HepG2 (cell line): ENCODE results near the gene IFI35. TPM values are rescaled to one million over a fixed set of nuclear protein-coding genes. Genes with fewer than 3 reads are reported as not detected.

Experiments
- CENPX ChIP-seq: sonication (generic); formaldehyde crosslinking; IDR thresholded peaks from 2 replicates; pipeline ENCODE4 v1.9.0; 2021; ENCODE audit warnings: mild to moderate bottlenecking, missing genetic modification reagents, moderate library complexity
- DNMT3B ChIP-seq: conservative IDR thresholded peaks from 2 replicates; pipeline ENCODE4 v1.6.1; 2016; ENCODE audit warnings: missing biosample characterization, control low read depth
- ELF1 ChIP-seq: sonication (generic); formaldehyde crosslinking; IDR thresholded peaks from 2 replicates; pipeline ENCODE4 v1.4.0; 2020; ENCODE audit warnings: missing genetic modification reagents
- HMG20B ChIP-seq: conservative IDR thresholded peaks from 2 replicates; pipeline ENCODE4 v1.6.1; 2016; ENCODE audit warnings: missing genetic modification reagents, missing compliant biosample characterization
- JUND ChIP-seq: sonication (generic); formaldehyde crosslinking; IDR thresholded peaks from 2 replicates; pipeline ENCODE4 v1.8.0; 2022; ENCODE audit warnings: mild to moderate bottlenecking, missing genetic modification reagents
- MYC ChIP-seq: sonication (generic); formaldehyde crosslinking; IDR thresholded peaks from 2 replicates; pipeline ENCODE4 v1.9.0; 2021; ENCODE audit warnings: missing genetic modification reagents, borderline replicate concordance
- NCOR1 ChIP-seq: fragments of 200-600 bp; sonication (generic); IDR thresholded peaks from 2 replicates; pipeline ENCODE4 v1.7.0; 2017; ENCODE audit warnings: antibody characterized with exemption, low read length, borderline replicate concordance
- SNAPC2 ChIP-seq: sonication (generic); formaldehyde crosslinking; IDR thresholded peaks from 2 replicates; pipeline ENCODE4 v1.8.1; 2022; ENCODE audit warnings: mild to moderate bottlenecking, missing genetic modification reagents
- TBL1XR1 ChIP-seq: fragments of 150-350 bp; IDR thresholded peaks from 2 replicates; pipeline ENCODE4 v1.6.1; 2014; ENCODE audit warnings: borderline replicate concordance, low read length; ENCODE audit not compliant: partially characterized antibody
- ZFAT ChIP-seq: sonication (generic); formaldehyde crosslinking; conservative IDR thresholded peaks from 2 replicates; pipeline ENCODE4 v1.8.1; 2023; ENCODE audit warnings: missing genetic modification reagents, inconsistent platforms
- ZFP36 ChIP-seq: fragments of 150-350 bp; IDR thresholded peaks from 2 replicates; pipeline ENCODE4 v1.6.1; 2018; ENCODE audit warnings: borderline replicate concordance, low read length, low read depth; ENCODE audit not compliant: partially characterized antibody
- ZNF572 ChIP-seq: sonication (generic); formaldehyde crosslinking; IDR thresholded peaks from 2 replicates; pipeline ENCODE4 v1.5.1; 2020; ENCODE audit warnings: mild to moderate bottlenecking, missing genetic modification reagents
- polyA plus RNA-seq, 8 experiments: library from polyadenylated mRNA; depleted of rRNA in 3 of 8; stranded (reverse) in 7 of 8; unstranded in 1 of 8; fragments of >200 nt; fragmentation: Illumina TruSeq in 4 of 8; extraction: Trizol in 4 of 8; gene quantifications; 2 replicates each; pipeline versions ENCODE4 v1.2.1 to v1.2.3, GENCODE V29; 2011 to 2016; ENCODE audit warnings: low read depth in 4 of 8, missing spikeins in 1 of 8, mixed read lengths in 1 of 8; ENCODE audit not compliant: insufficient read depth in 1 of 8
- total RNA-seq, 5 experiments: library from RNA; depleted of rRNA; stranded (reverse); fragments of >200 nt; fragmentation: Illumina TruSeq; extraction: Trizol; gene quantifications; 2 replicates each; pipeline ENCODE4 v1.2.3, GENCODE V29; 2016; ENCODE audit warnings: low read depth in 1 of 5
- TF ChIP-seq, protein P1 (sequence below): sonication (generic); formaldehyde crosslinking; IDR thresholded peaks from 2 replicates; pipeline ENCODE4 v1.4.0; 2020; ENCODE audit warnings: missing genetic modification reagents, borderline replicate concordance
- TF ChIP-seq, protein P2 (sequence below): IDR thresholded peaks from 2 replicates; pipeline ENCODE4 v1.6.1; 2016; ENCODE audit warnings: control low read depth
- TF ChIP-seq, protein P3 (sequence below): sonication (generic); formaldehyde crosslinking; IDR thresholded peaks from 2 replicates; pipeline ENCODE4 v1.8.0; 2022; ENCODE audit warnings: mild to moderate bottlenecking, missing genetic modification reagents; ENCODE audit not compliant: insufficient replicate concordance
- TF ChIP-seq, protein P4 (sequence below): sonication (generic); formaldehyde crosslinking; IDR thresholded peaks from 2 replicates; pipeline ENCODE4 v1.4.0; 2020; ENCODE audit warnings: missing genetic modification reagents
- TF ChIP-seq, protein P5 (sequence below): sonication (generic); formaldehyde crosslinking; IDR thresholded peaks from 2 replicates; pipeline ENCODE4 v1.5.0; 2020; ENCODE audit warnings: mild to moderate bottlenecking, low read depth, missing genetic modification reagents, borderline replicate concordance
- TF ChIP-seq, protein P6 (sequence below): IDR thresholded peaks from 2 replicates; pipeline ENCODE4 v1.6.1; 2016

IFI35 gene
- total and polyA plus RNA-seq, 2 of the 13 experiments (the other 11 are each of a cell fraction or from before 2014, with no cell fraction given): 28.9 to 38.1 TPM

DNA sequence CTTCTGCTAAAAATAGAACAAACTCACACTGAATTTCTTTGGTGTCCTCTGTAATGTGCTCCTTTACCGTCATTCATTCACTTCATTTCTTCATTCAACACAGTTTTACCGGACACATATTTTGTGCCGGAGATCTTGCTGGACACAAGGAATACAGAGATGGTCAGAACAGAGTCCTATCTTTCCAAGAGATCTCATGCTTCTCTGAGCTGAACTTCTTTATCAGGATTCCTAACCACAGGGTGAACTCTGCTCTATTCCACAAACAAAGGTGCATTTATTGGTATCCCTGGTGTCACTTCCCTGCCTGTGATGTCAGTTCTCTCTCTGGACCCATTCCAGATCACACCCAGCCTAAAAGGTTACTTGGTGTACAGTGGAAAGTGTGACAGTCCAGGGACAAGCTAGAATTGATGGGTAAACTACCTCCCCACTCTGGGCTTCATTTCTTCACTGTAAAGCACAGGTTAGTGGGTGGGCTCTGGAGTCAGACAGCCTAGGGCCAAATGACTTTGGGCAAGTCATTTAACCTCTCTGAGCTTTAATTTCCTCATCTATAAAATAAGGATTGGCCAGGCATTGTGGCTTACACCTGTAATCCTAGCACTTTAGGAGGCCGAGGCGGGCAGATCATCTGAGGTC is 4.2 kb downstream of the IFI35 start (continued):
- TF ChIP-seq, protein P1, sequence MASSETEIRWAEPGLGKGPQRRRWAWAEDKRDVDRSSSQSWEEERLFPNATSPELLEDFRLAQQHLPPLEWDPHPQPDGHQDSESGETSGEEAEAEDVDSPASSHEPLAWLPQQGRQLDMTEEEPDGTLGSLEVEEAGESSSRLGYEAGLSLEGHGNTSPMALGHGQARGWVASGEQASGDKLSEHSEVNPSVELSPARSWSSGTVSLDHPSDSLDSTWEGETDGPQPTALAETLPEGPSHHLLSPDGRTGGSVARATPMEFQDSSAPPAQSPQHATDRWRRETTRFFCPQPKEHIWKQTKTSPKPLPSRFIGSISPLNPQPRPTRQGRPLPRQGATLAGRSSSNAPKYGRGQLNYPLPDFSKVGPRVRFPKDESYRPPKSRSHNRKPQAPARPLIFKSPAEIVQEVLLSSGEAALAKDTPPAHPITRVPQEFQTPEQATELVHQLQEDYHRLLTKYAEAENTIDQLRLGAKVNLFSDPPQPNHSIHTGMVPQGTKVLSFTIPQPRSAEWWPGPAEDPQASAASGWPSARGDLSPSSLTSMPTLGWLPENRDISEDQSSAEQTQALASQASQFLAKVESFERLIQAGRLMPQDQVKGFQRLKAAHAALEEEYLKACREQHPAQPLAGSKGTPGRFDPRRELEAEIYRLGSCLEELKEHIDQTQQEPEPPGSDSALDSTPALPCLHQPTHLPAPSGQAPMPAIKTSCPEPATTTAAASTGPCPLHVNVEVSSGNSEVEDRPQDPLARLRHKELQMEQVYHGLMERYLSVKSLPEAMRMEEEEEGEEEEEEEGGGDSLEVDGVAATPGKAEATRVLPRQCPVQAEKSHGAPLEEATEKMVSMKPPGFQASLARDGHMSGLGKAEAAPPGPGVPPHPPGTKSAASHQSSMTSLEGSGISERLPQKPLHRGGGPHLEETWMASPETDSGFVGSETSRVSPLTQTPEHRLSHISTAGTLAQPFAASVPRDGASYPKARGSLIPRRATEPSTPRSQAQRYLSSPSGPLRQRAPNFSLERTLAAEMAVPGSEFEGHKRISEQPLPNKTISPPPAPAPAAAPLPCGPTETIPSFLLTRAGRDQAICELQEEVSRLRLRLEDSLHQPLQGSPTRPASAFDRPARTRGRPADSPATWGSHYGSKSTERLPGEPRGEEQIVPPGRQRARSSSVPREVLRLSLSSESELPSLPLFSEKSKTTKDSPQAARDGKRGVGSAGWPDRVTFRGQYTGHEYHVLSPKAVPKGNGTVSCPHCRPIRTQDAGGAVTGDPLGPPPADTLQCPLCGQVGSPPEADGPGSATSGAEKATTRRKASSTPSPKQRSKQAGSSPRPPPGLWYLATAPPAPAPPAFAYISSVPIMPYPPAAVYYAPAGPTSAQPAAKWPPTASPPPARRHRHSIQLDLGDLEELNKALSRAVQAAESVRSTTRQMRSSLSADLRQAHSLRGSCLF: no peak
- no peak for TF ChIP-seq ZFAT
- 0 out of 2 replicates have a peak, but pooled peaks have one; percentile 49 for TF ChIP-seq SNAPC2
- peak; percentile 74 for TF ChIP-seq NCOR1
- TF ChIP-seq ZFP36: no peak
- TF ChIP-seq ZNF572 (CRISPR knock-in tag): no peak
- TF ChIP-seq, protein P2, sequence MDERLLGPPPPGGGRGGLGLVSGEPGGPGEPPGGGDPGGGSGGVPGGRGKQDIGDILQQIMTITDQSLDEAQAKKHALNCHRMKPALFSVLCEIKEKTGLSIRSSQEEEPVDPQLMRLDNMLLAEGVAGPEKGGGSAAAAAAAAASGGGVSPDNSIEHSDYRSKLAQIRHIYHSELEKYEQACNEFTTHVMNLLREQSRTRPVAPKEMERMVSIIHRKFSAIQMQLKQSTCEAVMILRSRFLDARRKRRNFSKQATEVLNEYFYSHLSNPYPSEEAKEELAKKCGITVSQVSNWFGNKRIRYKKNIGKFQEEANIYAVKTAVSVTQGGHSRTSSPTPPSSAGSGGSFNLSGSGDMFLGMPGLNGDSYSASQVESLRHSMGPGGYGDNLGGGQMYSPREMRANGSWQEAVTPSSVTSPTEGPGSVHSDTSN (CRISPR knock-in tag): no peak
- no peak for TF ChIP-seq TBL1XR1
- no peak for TF ChIP-seq ELF1
- TF ChIP-seq, protein P3, sequence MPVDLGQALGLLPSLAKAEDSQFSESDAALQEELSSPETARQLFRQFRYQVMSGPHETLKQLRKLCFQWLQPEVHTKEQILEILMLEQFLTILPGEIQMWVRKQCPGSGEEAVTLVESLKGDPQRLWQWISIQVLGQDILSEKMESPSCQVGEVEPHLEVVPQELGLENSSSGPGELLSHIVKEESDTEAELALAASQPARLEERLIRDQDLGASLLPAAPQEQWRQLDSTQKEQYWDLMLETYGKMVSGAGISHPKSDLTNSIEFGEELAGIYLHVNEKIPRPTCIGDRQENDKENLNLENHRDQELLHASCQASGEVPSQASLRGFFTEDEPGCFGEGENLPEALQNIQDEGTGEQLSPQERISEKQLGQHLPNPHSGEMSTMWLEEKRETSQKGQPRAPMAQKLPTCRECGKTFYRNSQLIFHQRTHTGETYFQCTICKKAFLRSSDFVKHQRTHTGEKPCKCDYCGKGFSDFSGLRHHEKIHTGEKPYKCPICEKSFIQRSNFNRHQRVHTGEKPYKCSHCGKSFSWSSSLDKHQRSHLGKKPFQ (CRISPR knock-in tag): peak; percentile 98
- TF ChIP-seq HMG20B: peak; percentile 61; the same call in 1 of the 2 replicates
- no peak for TF ChIP-seq MYC (CRISPR knock-in tag)
- TF ChIP-seq, protein P4, sequence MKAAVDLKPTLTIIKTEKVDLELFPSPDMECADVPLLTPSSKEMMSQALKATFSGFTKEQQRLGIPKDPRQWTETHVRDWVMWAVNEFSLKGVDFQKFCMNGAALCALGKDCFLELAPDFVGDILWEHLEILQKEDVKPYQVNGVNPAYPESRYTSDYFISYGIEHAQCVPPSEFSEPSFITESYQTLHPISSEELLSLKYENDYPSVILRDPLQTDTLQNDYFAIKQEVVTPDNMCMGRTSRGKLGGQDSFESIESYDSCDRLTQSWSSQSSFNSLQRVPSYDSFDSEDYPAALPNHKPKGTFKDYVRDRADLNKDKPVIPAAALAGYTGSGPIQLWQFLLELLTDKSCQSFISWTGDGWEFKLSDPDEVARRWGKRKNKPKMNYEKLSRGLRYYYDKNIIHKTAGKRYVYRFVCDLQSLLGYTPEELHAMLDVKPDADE (CRISPR knock-in tag): no peak
- TF ChIP-seq, protein P5, sequence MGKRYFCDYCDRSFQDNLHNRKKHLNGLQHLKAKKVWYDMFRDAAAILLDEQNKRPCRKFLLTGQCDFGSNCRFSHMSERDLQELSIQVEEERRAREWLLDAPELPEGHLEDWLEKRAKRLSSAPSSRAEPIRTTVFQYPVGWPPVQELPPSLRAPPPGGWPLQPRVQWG (CRISPR knock-in tag): no peak
- no peak for TF ChIP-seq DNMT3B (CRISPR knock-in tag)
- no peak for TF ChIP-seq CENPX (CRISPR knock-in tag)
- TF ChIP-seq JUND: no peak
- TF ChIP-seq, protein P6, sequence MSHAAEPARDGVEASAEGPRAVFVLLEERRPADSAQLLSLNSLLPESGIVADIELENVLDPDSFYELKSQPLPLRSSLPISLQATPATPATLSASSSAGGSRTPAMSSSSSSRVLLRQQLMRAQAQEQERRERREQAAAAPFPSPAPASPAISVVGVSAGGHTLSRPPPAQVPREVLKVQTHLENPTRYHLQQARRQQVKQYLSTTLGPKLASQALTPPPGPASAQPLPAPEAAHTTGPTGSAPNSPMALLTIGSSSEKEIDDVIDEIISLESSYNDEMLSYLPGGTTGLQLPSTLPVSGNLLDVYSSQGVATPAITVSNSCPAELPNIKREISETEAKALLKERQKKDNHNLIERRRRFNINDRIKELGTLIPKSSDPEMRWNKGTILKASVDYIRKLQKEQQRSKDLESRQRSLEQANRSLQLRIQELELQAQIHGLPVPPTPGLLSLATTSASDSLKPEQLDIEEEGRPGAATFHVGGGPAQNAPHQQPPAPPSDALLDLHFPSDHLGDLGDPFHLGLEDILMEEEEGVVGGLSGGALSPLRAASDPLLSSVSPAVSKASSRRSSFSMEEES (CRISPR knock-in tag): peak; percentile 78
